Mesodermal cell (in vitro differentiated cells): Measurements from ENCODE around the gene MICU1.
A peak's percentile ranks its signal among the peaks of the same experiment; 100 is the strongest.
"Not testable (repeated sequence)": the region's sequence is repeated elsewhere in the genome, so short reads cannot be mapped to it uniquely, and the experiment has no call there.

ENCODE experiments used
- H3K27ac ChIP-seq: 2 replicates; pipeline ENCODE4 v1.7.0; 2013; ENCODE audit warnings: mild to moderate bottlenecking, low read depth, low read length, moderate library complexity; ENCODE audit not compliant: severe bottlenecking
- H3K36me3 ChIP-seq: 2 replicates; pipeline ENCODE4 v1.7.1; 2013; ENCODE audit warnings: mild to moderate bottlenecking, low read length, moderate library complexity; ENCODE audit not compliant: control insufficient read depth, insufficient read depth
- H3K4me1 ChIP-seq: one replicate; pipeline ENCODE4 v1.7.1; 2013; ENCODE audit warnings: mild to moderate bottlenecking, low read length; ENCODE audit not compliant: insufficient read depth, control insufficient read depth, poor library complexity, severe bottlenecking
- H3K4me3 ChIP-seq: 2 replicates; pipeline ENCODE4 v1.7.0; 2013; ENCODE audit warnings: low read length, control low read depth, mild to moderate bottlenecking; ENCODE audit not compliant: insufficient read depth, poor library complexity, severe bottlenecking; ENCODE audit errors: extremely low read depth
- H3K9me3 ChIP-seq: 2 replicates; pipeline ENCODE4 v1.7.1; 2013; ENCODE audit warnings: mild to moderate bottlenecking, low read length, moderate library complexity; ENCODE audit not compliant: control insufficient read depth
- WGBS, 2 experiments: methylation state at CpG; one replicate each; pipeline ENCODE4 v1.1.5; 2013; ENCODE audit warnings: missing lambda C conversion rate in 2 of 2; ENCODE audit not compliant: insufficient coverage in 2 of 2; 5-methylcytosine and 5-hydroxymethylcytosine counted together

Gene MICU1

GRCh38 chr10:72330069-72330426, 295.8 kb downstream of the MICU1 start:
- Histone ChIP-seq H3K36me3 (peaks cover 9% of the 10 kb centered on the region), H3K4me1 (peaks cover 42% of the 10 kb centered on the region), H3K27ac (no peak overlapping the region), H3K9me3 (no peaks in the 10 kb centered on the region), H3K4me3 (no peak overlapping the region)
- 94 to 100% methylated on average over 1 of the region's 2 CpGs for WGBS, 2 experiments

- Histone ChIP-seq H3K4me3 (no peak overlapping the region), H3K9me3 (no peaks in the 10 kb centered on the region), H3K27ac (no peak overlapping the region), H3K4me1 (peaks cover 40% of the 10 kb centered on the region), H3K36me3 (peaks cover 9% of the 10 kb centered on the region)
- 89 to 92% methylated on average over 6 to 9 of the region's 11 CpGs for WGBS, 2 experiments
These were observed 296.4 kb downstream of the MICU1 start for GRCh38 chr10:72329290-72330068.

GRCh38 chr10:72328829-72329204, 297.1 kb downstream of the MICU1 start:
- WGBS, 2 experiments, result 53 to 100% methylated on average over 1 to 4 of the region's 5 CpGs
- H3K9me3 ChIP-seq, result no peaks in the 10 kb centered on the region
- no peak overlapping the region for H3K4me3 ChIP-seq
- H3K27ac ChIP-seq, result no peak overlapping the region
- H3K4me1 ChIP-seq, result peaks cover 36% of the 10 kb centered on the region
- peaks cover 9% of the 10 kb centered on the region for H3K36me3 ChIP-seq

GRCh38 chr10:72328045-72328828, 297.6 kb downstream of the MICU1 start:
- Histone ChIP-seq H3K27ac (no peak overlapping the region), H3K4me1 (peaks cover 30% of the 10 kb centered on the region), H3K36me3 (peaks cover 4% of the 10 kb centered on the region), H3K9me3 (no peaks in the 10 kb centered on the region), H3K4me3 (no peak overlapping the region)
- 46 to 60% methylated on average over 10 to 14 of the region's 14 CpGs for WGBS, 2 experiments

GRCh38 chr10:72326665-72327603, 298.9 kb downstream of the MICU1 start:
- H3K9me3 ChIP-seq, H3K4me3 ChIP-seq, H3K27ac ChIP-seq, H3K36me3 ChIP-seq: not testable (repeated sequence)
- peaks cover 37% of the 10 kb centered on the region for H3K4me1 ChIP-seq
- 94 to 95% methylated on average over 29 to 30 of the region's 32 CpGs for WGBS, 2 experiments

GRCh38 chr10:72325243-72326175, 300.4 kb downstream of the MICU1 start:
- H3K36me3 ChIP-seq, H3K9me3 ChIP-seq, H3K4me3 ChIP-seq: not testable (repeated sequence)
- Histone ChIP-seq H3K4me1 (peaks cover 41% of the 10 kb centered on the region), H3K27ac (peak overlapping the region; percentile 74)
- 82 to 87% methylated on average over 33 to 39 of the region's 49 CpGs for WGBS, 2 experiments

GRCh38 chr10:72323771-72324191, 302.1 kb downstream of the MICU1 start:
- WGBS, 2 experiments, result 92 to 94% methylated on average over 4 to 9 of the region's 12 CpGs
- Histone ChIP-seq H3K9me3 (no peaks in the 10 kb centered on the region), H3K36me3 (no peaks in the 10 kb centered on the region), H3K27ac (no peak overlapping the region), H3K4me1 (peaks cover 48% of the 10 kb centered on the region), H3K4me3 (no peak overlapping the region)

- WGBS, 2 experiments, result 89 to 93% methylated on average over 6 to 10 of the region's 10 CpGs
- H3K36me3 ChIP-seq, result no peaks in the 10 kb centered on the region
- no peak overlapping the region for H3K4me3 ChIP-seq
- no peak overlapping the region for H3K27ac ChIP-seq
- H3K4me1 ChIP-seq, result peaks cover 43% of the 10 kb centered on the region
- H3K9me3 ChIP-seq, result no peaks in the 10 kb centered on the region
These were observed 302.6 kb downstream of the MICU1 start for GRCh38 chr10:72323108-72323749.

- H3K27ac ChIP-seq, result peak overlapping the region; percentile 99
These were observed 303.4 kb downstream of the MICU1 start for GRCh38 chr10:72322280-72323058.

More at GRCh38 chr10:72322280-72323058, 303.4 kb downstream of the MICU1 start:
- WGBS, 2 experiments, result 95 to 100% methylated on average over 2 to 13 of the region's 16 CpGs
- Histone ChIP-seq H3K9me3 (no peaks in the 10 kb centered on the region), H3K4me1 (peaks cover 43% of the 10 kb centered on the region), H3K4me3 (no peak overlapping the region), H3K36me3 (no peaks in the 10 kb centered on the region)
